B cell (primary cell): Measurements from ENCODE around the gene PARS2. TPM values are rescaled to one million over a fixed set of nuclear protein-coding genes. Genes with fewer than 3 reads are reported as not detected.

ENCODE experiments used
- ATAC-seq: fragments of 200-7000 bp; cut with Tn5 transposase; one replicate; pipeline ENCODE4 v1.10.0; 2021; ENCODE audit warnings: low read depth, mild to moderate bottlenecking, moderate number of reproducible peaks, moderate library complexity
- CTCF ChIA-PET: fragments of 350-600 bp; sonication (Branson Sonifier 250); formaldehyde crosslinking; loops from one replicate; lab custom pipeline; 2021; ENCODE audit warnings: antibody characterized with exemption, inconsistent platforms; lab: Charles Lee
- POLR2A ChIA-PET: fragments of 350-600 bp; sonication (Branson Sonifier 250); formaldehyde crosslinking; loops from one replicate; lab custom pipeline; 2021; ENCODE audit warnings: antibody characterized with exemption; lab: Charles Lee
- DNase-seq: peaks from one replicate; pipeline ENCODE4 v3.0.0; 2013
- H2AFZ ChIP-seq: 2 replicates; pipeline ENCODE4 v1.6.1; 2012; ENCODE audit warnings: mild to moderate bottlenecking, low read depth, low read length; ENCODE audit not compliant: insufficient read depth, poor library complexity, severe bottlenecking
- H3K27ac ChIP-seq, 2 donors: 1 replicate in 1 of 2; 2 replicates in 1 of 2; pipeline ENCODE4 v1.5.1; 2012 to 2013; ENCODE audit warnings: low read length in 2 of 2, mild to moderate bottlenecking in 2 of 2, moderate library complexity in 1 of 2
- H3K27me3 ChIP-seq, 4 experiments: fragments of 200-600 bp in 1 of 4; sonication (generic) in 1 of 4; replicated peaks in 1 of 4; 1 replicate in 2 of 4; 2 replicates in 2 of 4; pipeline versions ENCODE4 v1.6.1 to v1.7.0; 2013 to 2016; ENCODE audit warnings: low read length in 3 of 4, mild to moderate bottlenecking in 2 of 4, mixed read lengths in 1 of 4, moderate library complexity in 1 of 4; ENCODE audit not compliant: insufficient read depth in 4 of 4, control insufficient read depth in 3 of 4; ENCODE audit errors: control extremely low read depth in 1 of 4
- H3K36me3 ChIP-seq, 2 experiments: replicated peaks in 1 of 2; 1 replicate in 1 of 2; 2 replicates in 1 of 2; pipeline versions ENCODE4 v1.6.1 to v1.7.1; 2013; ENCODE audit warnings: low read length in 1 of 2; ENCODE audit not compliant: insufficient read depth in 2 of 2, control insufficient read depth in 1 of 2; ENCODE audit errors: control extremely low read depth in 1 of 2, extremely low read depth in 1 of 2
- H3K4me1 ChIP-seq, 2 donors: fragments of 200-600 bp in 1 of 2; sonication (generic) in 1 of 2; 1 replicate in 1 of 2; 2 replicates in 1 of 2; pipeline versions ENCODE4 v1.5.1 to v1.6.1; 2013 to 2017; ENCODE audit warnings: low read length in 2 of 2; ENCODE audit not compliant: control insufficient read depth in 2 of 2, insufficient read depth in 2 of 2
- H3K4me2 ChIP-seq: replicated peaks from 2 replicates; pipeline ENCODE3; 2012; ENCODE audit warnings: mild to moderate bottlenecking, low read depth, low read length; ENCODE audit not compliant: poor library complexity, severe bottlenecking
- H3K4me3 ChIP-seq, 5 experiments: fragments of 200-600 bp in 1 of 5; sonication (generic) in 1 of 5; 1 replicate in 3 of 5; 2 replicates in 2 of 5; pipeline versions ENCODE4 v1.5.1 to v1.7.0; 2011 to 2016; ENCODE audit warnings: low read length in 4 of 5, mild to moderate bottlenecking in 4 of 5, low read depth in 2 of 5, control low read depth in 1 of 5, moderate library complexity in 1 of 5; ENCODE audit not compliant: insufficient read depth in 1 of 5; ENCODE audit errors: control extremely low read depth in 1 of 5, extremely low read depth in 1 of 5
- H3K79me2 ChIP-seq: fragments of 200-600 bp; sonication (generic); one replicate; pipeline ENCODE4 v1.6.0; 2016; ENCODE audit warnings: low read length; ENCODE audit not compliant: control insufficient read depth, insufficient read depth
- H3K9ac ChIP-seq: fragments of 200-600 bp; sonication (generic); 2 replicates; pipeline ENCODE4 v1.6.1; 2017; ENCODE audit warnings: mild to moderate bottlenecking, low read length, moderate library complexity
- H3K9me3 ChIP-seq, 3 donors: one replicate each; pipeline versions ENCODE4 v1.6.1 to v1.7.1; 2013; ENCODE audit warnings: low read length in 2 of 3; ENCODE audit not compliant: control insufficient read depth in 2 of 3, insufficient read depth in 1 of 3; ENCODE audit errors: control extremely low read depth in 1 of 3
- H4K20me1 ChIP-seq: 2 replicates; pipeline ENCODE4 v1.6.0; 2012; ENCODE audit warnings: mild to moderate bottlenecking, low read length; ENCODE audit not compliant: insufficient read depth, control insufficient read depth, poor library complexity, severe bottlenecking
- H3K27ac Mint-ChIP-seq: one replicate; pipeline ENCODE4 v1.8.0; 2021; ENCODE audit warnings: mixed read lengths
- H3K27me3 Mint-ChIP-seq: one replicate; pipeline ENCODE4 v1.8.0; 2021; ENCODE audit warnings: mixed read lengths
- H3K4me1 Mint-ChIP-seq: one replicate; pipeline ENCODE4 v1.8.0; 2021; ENCODE audit warnings: mixed read lengths
- H3K4me3 Mint-ChIP-seq: one replicate; pipeline ENCODE4 v1.8.0; 2021; ENCODE audit warnings: mixed read lengths
- H3K9me3 Mint-ChIP-seq: one replicate; pipeline ENCODE4 v1.8.0; 2022; ENCODE audit warnings: mixed read lengths; ENCODE audit not compliant: insufficient read depth
- CTCF ChIP-seq: fragments of 200-600 bp; IDR thresholded peaks from one replicate; pipeline ENCODE4 v1.8.0; 2022; ENCODE audit warnings: antibody characterized with exemption, mild to moderate bottlenecking
- EZH2 ChIP-seq: IDR thresholded peaks from 2 replicates; pipeline ENCODE4 v1.6.1; 2012; ENCODE audit warnings: borderline replicate concordance, low read depth, mild to moderate bottlenecking, moderate library complexity, low read length; ENCODE audit not compliant: insufficient read depth, poor library complexity, severe bottlenecking
- WGBS: methylation state at CpG from one replicate; pipeline ENCODE4 v1.1.5; 2013; ENCODE audit warnings: missing lambda C conversion rate; ENCODE audit not compliant: insufficient coverage; 5-methylcytosine and 5-hydroxymethylcytosine counted together
- intact Hi-C: fragments of 100-400 bp; cut with micrococcal nuclease; formaldehyde crosslinking; loops from one replicate; pipeline ENCODE4 v1.10.0; 2022
- polyA plus RNA-seq: library from polyadenylated mRNA; depleted of rRNA; stranded (reverse); fragments of >200 nt; gene quantifications from 2 replicates; pipeline ENCODE4 v1.2.3, GENCODE V29; 2012
- total RNA-seq, 2 donors: library from RNA; stranded (reverse); fragments of 120-200 nt in 1 of 2; gene quantifications; 1 replicate in 1 of 2; 2 replicates in 1 of 2; pipeline versions ENCODE4 v1.2.3 to v1.2.4, GENCODE V29; 2013 to 2022

The PARS2 gene
- total and polyA plus RNA-seq, 2 donors (not counting 1 experiment from before 2014, with no cell fraction given), result 1.00 to 4.9 TPM

- TF ChIP-seq EZH2 (no peak), CTCF (no peak)
- H3K4me1 ChIP-seq, result no peaks in the 10 kb centered on the region
- POLR2A ChIA-PET, result no interaction called here
- H4K20me1 ChIP-seq, result no peaks in the 10 kb centered on the region
- no peaks in the 10 kb centered on the region for H3K27me3 ChIP-seq
- 100% methylated on average over 5 of the region's 6 CpGs for WGBS
- no peak overlapping the region for H3K4me2 ChIP-seq
- H3K27ac Mint-ChIP-seq, result no peak overlapping the region
- no peaks in the 10 kb centered on the region for H3K9me3 Mint-ChIP-seq
- H3K4me3 Mint-ChIP-seq, result no peak overlapping the region
- no peak overlapping the region for H3K4me3 ChIP-seq
- H3K27me3 Mint-ChIP-seq, result no peaks in the 10 kb centered on the region
- no peak overlapping the region for H2AFZ ChIP-seq
- H3K9me3 ChIP-seq, result no peaks in the 10 kb centered on the region
- no peak overlapping the region for H3K9ac ChIP-seq
- no peaks in the 10 kb centered on the region for H3K79me2 ChIP-seq
- intact Hi-C loops, result no loop called here
- DNase-seq (no peak), ATAC-seq (no peak)
- H3K36me3 ChIP-seq, result peaks cover 0 to 73% of the 10 kb centered on the region in 2 experiments
- H3K4me1 Mint-ChIP-seq, result no peaks in the 10 kb centered on the region
- CTCF ChIA-PET, result interaction anchor here (0.5 kb wide), 1 partner anchor 984 kb away, joined by 3 read pairs; no protein-coding TSS in a partner anchor
- H3K27ac ChIP-seq, result no peak overlapping the region
Measured at GRCh38 chr1:54738244-54738643, 26.1 kb downstream of the PARS2 start.

GRCh38 chr1:54736685-54737084, 27.6 kb downstream of the PARS2 start:
- no peak overlapping the region for H2AFZ ChIP-seq
- H3K79me2 ChIP-seq, result no peaks in the 10 kb centered on the region
- no peaks in the 10 kb centered on the region for H3K27me3 Mint-ChIP-seq
- no peak overlapping the region for H3K27ac ChIP-seq
- H3K27me3 ChIP-seq, result no peaks in the 10 kb centered on the region
- no peaks in the 10 kb centered on the region for H3K9me3 ChIP-seq
- no peaks in the 10 kb centered on the region for H3K4me1 Mint-ChIP-seq
- peaks cover 0 to 67% of the 10 kb centered on the region in 2 experiments for H3K36me3 ChIP-seq
- no peak overlapping the region for H3K4me3 ChIP-seq
- intact Hi-C loops, result no loop called here
- ATAC-seq (no peak), DNase-seq (no peak)
- ChIA-PET POLR2A (no interaction called here), CTCF (no interaction called here)
- H3K9ac ChIP-seq, result no peak overlapping the region
- H3K27ac Mint-ChIP-seq, result no peak overlapping the region
- H3K4me2 ChIP-seq, result no peak overlapping the region
- 98% methylated on average over 5 of the region's 5 CpGs for WGBS
- TF ChIP-seq CTCF (no peak), EZH2 (no peak)
- no peak overlapping the region for H3K4me3 Mint-ChIP-seq
- H3K9me3 Mint-ChIP-seq, result no peaks in the 10 kb centered on the region
- H4K20me1 ChIP-seq, result no peaks in the 10 kb centered on the region
- H3K4me1 ChIP-seq, result no peaks in the 10 kb centered on the region
